Measurements from ENCODE around the gene RABL2B.

Gene RABL2B

GRCh38 chr22:50737728-50738648, 45.4 kb downstream of the RABL2B start, which contains the start of gene ACR:
Gene ACR, plus strand, starts transcription at chr22:50738204. Its CDS starts 32 bp downstream, at chr22:50738236.
- no peak for DNase-seq

- DNase-seq: no peak
Observed at GRCh38 chr22:50735739-50736030, 47.8 kb downstream of the RABL2B start.

GRCh38 chr22:50734986-50735738, 48.3 kb downstream of the RABL2B start:
- DNase-seq: no peak

GRCh38 chr22:50734343-50734771, 49.1 kb downstream of the RABL2B start:
- DNase-seq: no peak

- DNase-seq: no peak
Observed at GRCh38 chr22:50733521-50734342, 49.7 kb downstream of the RABL2B start.

- DNase-seq: no peak
Observed at GRCh38 chr22:50732681-50733080, 50.8 kb downstream of the RABL2B start.

- DNase-seq: no peak
Observed at GRCh38 chr22:50731811-50732624, 51.4 kb downstream of the RABL2B start.

GRCh38 chr22:50730941-50731661, 52.3 kb downstream of the RABL2B start:
- DNase-seq: no peak

GRCh38 chr22:50730013-50730891, 53.2 kb downstream of the RABL2B start:
- no peak for DNase-seq

- DNase-seq: no peak
Observed at GRCh38 chr22:50729391-50730012, 53.9 kb downstream of the RABL2B start.

GRCh38 chr22:50728523-50728931, 54.9 kb downstream of the RABL2B start:
- no peak for DNase-seq

- DNase-seq: no peak
Observed at GRCh38 chr22:50727678-50728522, 55.5 kb downstream of the RABL2B start.

- no peak for DNase-seq
Observed at GRCh38 chr22:50726643-50727340, 56.6 kb downstream of the RABL2B start.

GRCh38 chr22:50725597-50725996, 57.8 kb downstream of the RABL2B start:
- no peak for DNase-seq

GRCh38 chr22:50724616-50725015, 58.8 kb downstream of the RABL2B start:
- no peak for DNase-seq

- DNase-seq: no peak
Observed at GRCh38 chr22:50723991-50724390, 59.4 kb downstream of the RABL2B start.

GRCh38 chr22:50722716-50723428, 60.6 kb downstream of the RABL2B start:
- DNase-seq: no peak
